Fibroblast of mammary gland (primary cell): Measurements from ENCODE around the gene SEPTIN12.

Experiments
- DNase-seq: peaks from one replicate; pipeline ENCODE4 v3.0.0-alpha.2; 2010; ENCODE audit warnings: low read depth
- H3K4me3 ChIP-seq: 2 replicates; pipeline ENCODE4 v1.5.1; 2011; ENCODE audit warnings: low read depth, mild to moderate bottlenecking, low read length, moderate library complexity; ENCODE audit not compliant: control insufficient read depth
- CTCF ChIP-seq: conservative IDR thresholded peaks from 2 replicates; pipeline ENCODE4 v1.5.1; 2011; ENCODE audit warnings: low read depth, low read length, inconsistent platforms; ENCODE audit not compliant: control insufficient read depth, insufficient read depth

SEPTIN12 gene

DNA sequence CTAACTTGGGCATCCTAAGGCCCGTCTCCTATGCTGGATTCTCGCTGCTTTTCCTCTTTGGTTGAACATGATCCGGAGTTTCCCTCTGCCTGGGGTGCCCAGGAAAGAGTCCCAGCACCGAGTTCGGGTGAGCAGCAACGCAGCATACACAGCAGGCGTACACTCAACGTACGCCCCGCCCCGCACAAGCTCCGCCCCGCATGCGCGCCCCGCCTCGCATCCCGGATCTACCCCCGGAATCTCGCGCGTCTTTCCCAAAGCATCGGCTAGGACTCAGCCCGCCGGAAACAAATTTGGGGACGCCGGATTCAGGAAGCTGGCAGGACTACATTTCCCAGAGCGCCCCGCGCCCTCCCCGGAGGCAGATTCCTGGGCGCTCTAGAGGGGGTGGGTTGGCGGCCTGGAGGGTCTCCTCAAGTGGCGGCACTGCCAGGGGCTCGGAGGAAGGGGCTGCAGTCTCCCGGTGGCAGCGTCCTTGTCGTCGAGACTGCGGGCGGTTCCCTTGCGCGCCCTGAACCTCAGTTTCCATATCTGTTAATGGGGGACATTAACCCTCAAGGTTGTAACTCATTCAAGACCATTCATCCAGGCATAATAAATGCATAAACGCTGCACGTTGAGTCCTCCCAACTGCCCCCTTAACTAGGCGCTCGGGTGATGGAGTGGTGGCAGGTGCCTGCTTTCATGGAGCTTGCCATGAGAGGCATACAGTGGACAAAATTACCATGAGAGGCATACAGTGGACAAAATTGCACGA, 19.4 kb downstream of the SEPTIN12 start:
- peak; percentile 91 for DNase-seq
- TF ChIP-seq CTCF, result no peak
- peak overlapping the region; percentile 53 for H3K4me3 ChIP-seq

DNA sequence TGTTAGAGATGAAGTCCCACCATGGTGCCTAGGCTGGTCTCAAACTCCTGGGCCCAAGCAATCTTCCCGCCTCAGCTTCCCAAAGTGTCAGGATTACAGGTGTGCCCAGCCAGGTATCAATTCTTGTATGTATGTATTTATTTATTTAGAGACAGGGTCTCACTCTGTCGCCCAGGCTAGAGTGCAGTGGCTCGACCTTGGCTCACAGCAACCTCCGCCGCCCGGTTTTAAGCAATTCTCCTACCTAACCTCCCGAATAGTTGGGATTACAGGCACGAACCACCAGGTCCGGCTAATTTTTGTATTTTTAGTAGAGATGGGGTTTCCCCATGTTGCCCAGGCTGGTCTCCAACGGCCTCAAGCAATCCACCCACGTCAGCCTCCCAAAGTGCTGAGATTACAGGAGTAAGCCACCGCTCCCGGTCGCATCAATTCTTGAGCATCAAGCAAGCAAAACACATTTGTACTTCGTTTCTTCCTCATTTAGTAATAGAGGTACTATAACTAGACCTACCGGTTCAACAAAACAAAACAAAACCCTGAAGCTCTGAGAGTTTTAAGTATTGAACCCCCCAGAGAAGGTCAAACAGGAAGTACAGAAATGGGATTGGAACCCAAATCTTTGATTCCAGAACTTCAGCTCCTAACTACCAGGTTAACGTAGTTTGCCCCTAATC, 20.1 kb downstream of the SEPTIN12 start:
- H3K4me3 ChIP-seq, result peak overlapping the region; percentile 53
- no peak for TF ChIP-seq CTCF
- DNase-seq, result peak; percentile 45

DNA sequence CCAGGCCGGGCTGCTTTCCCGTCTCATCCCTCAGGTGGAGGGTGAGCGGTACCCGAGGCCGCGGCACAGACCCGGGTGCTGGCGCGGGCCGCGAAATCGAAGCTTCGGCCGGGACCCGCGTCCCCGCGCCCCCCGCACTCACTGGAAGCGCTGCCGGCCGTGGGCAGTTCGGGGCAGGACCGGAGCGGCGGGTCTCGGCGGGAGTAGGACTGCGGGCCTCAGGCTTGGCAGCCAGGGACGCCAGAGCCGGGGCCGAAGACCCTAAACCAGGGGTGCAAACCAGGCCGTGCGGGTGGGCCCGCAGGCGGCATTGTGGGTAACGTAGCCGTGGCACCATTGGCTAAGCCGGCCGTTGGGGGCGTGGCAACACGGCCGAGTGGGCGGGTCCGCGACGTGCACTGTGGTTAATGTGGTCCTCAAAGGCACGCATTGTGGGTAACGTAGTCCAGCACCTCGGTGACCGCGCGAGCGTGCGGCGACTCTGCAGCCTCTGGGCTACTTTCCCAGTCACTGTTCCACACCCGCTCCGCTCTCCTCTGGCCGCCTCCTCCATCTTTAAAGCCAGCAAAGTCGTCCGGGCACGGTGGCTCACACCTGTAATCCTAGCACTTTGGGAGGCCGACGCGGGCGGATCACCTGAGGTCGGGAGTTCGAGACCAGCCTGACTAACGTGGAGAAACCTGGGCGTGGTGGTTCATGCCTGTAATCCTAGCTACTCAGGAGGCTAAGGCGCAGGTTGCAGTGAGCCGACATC, 21.1 kb downstream of the SEPTIN12 start, which contains the start of gene ZNF500:
Gene ZNF500 (minus strand): TSS at position 288 of the 754 bp plus-strand sequence. CDS start 1,184 bp downstream, outside the sequence.
- DNase-seq, result peak; percentile 94
- TF ChIP-seq CTCF, result no peak
- peak within 1 kb of the TSS; percentile 85 for H3K4me3 ChIP-seq

DNA sequence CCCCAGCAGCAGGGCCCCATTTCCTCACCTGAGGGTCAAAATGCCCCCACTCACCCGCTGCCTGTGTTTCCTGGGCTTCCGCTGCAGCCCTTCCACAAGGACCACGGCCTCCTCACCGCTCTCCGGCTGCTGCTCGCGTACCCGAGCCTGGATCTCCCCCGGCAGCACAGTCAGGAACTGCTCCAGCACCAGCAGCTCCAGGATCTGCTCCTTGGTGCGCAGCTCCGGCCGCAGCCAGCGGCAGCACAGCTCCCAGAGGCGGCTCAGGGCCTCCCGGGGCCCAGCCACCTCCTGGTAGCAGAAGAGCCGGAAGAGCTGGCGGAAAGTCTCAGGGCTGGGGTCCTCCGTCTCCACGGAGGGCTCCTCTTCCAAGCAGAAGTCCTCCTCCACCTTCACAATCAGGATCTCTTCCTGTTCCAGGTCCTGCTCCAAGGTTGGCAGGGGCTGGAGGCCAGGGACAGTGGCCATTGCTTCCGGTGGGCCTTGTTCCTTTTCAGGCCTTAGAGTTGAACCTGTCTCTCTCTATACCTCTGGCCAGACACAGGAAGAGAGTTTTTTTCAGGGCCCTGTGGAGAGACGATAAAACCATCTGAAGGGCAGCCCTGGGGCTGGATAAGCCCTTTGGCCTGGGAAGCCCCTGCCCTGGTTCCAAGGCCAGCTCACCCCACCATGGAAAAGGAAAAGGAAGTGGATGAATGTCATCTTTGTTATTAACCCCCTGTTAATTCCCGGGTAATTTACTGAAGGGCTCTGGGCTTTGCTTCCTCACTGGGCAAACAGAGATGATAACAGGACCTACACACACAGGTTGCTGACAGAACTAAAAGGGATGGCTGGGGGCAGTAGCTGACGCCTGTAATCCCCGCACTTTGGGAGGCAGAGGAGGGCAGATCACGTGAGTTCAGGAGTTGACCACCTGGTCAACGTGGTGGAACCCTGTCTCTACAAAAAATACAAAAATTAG, 22.4 kb downstream of the SEPTIN12 start:
- H3K4me3 ChIP-seq, result peak overlapping the region; percentile 85
- no peak for TF ChIP-seq CTCF

GRCh38 chr16:4763791-4764190, 24.4 kb downstream of the SEPTIN12 start:
- no peak for TF ChIP-seq CTCF
- H3K4me3 ChIP-seq, result no peak overlapping the region
- no peak for DNase-seq

More for the DNA sequence above, 22.4 kb downstream of the SEPTIN12 start:
- DNase-seq, result no peak

DNA sequence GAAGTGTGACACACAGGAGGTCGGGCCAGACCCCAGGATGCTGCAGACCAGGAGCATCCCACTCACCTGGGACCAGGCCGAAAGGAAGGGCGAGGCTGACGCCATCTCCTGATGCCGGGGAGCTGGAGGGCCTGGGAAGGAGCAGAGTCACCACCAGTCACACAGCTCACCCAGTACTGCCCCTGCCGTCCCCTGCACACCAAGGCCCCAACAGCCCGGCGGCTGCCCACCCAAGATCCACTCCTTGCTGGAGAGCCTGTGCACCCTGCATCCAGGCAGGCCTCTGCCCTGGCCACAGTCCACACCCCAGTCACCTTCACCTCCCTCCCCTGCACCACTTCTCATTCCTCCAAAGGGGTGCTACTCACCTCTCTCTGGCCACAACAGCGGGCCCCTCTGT, 25.9 kb downstream of the SEPTIN12 start:
- no peak for TF ChIP-seq CTCF
- no peak for DNase-seq
- H3K4me3 ChIP-seq, result no peak overlapping the region
